NCI-H2107 treated with DMSO at 0.1 percent for 48 hours (cell line): Measurements from ENCODE around the gene FBLL1.
"Not testable (repeated sequence)": the region's sequence is repeated elsewhere in the genome, so short reads cannot be mapped to it uniquely, and the experiment has no call there.

Experiments used
- DNase-seq: peaks from one replicate; lab custom pipeline; 2025; ENCODE audit not compliant: unreplicated experiment; lab: John Stamatoyannopoulos, UW

FBLL1 gene

GRCh38 chr5:168552146-168552545, 23.0 kb downstream of the FBLL1 start:
- DNase-seq = no peak

GRCh38 chr5:168553377-168554130, 24.4 kb downstream of the FBLL1 start:
- DNase-seq = no peak

GRCh38 chr5:168557389-168557788, 28.3 kb downstream of the FBLL1 start:
- no peak for DNase-seq

GRCh38 chr5:168562279-168562678, 33.2 kb downstream of the FBLL1 start:
- DNase-seq = no peak

GRCh38 chr5:168563959-168564358, 34.9 kb downstream of the FBLL1 start:
- DNase-seq = no peak

GRCh38 chr5:168568738-168569137, 39.6 kb downstream of the FBLL1 start:
- DNase-seq = no peak

GRCh38 chr5:168570490-168571328, 41.6 kb downstream of the FBLL1 start:
- no peak for DNase-seq

- not testable (repeated sequence) for DNase-seq
Observed at GRCh38 chr5:168573663-168574062, 44.6 kb downstream of the FBLL1 start.

GRCh38 chr5:168574156-168574555, 45.1 kb downstream of the FBLL1 start:
- DNase-seq = not testable (repeated sequence)

GRCh38 chr5:168575391-168576372, 46.6 kb downstream of the FBLL1 start:
- DNase-seq = no peak

- no peak for DNase-seq
Observed at GRCh38 chr5:168578006-168578405, 48.9 kb downstream of the FBLL1 start.

GRCh38 chr5:168578538-168579487, 49.7 kb downstream of the FBLL1 start, which contains the start of gene PANK3:
Gene PANK3, minus strand, starts transcription at chr5:168579368. Its CDS starts 85 bp downstream, at chr5:168579283.
- DNase-seq = no peak

GRCh38 chr5:168579488-168580226, 50.6 kb downstream of the FBLL1 start:
- peak; percentile 86 for DNase-seq

GRCh38 chr5:168580227-168580508, 51.1 kb downstream of the FBLL1 start:
- peak; percentile 68 for DNase-seq
